Fibroblast of lung (primary cell): ENCODE results near the gene TCFL5. TPM values are rescaled to one million over a fixed set of nuclear protein-coding genes. Genes with fewer than 3 reads are reported as not detected.

Experiments
- DNase-seq, 2 donors: peaks; one replicate each; pipeline versions ENCODE4 v3.0.0 to v3.0.0-alpha.2; 2010; ENCODE audit warnings: low read depth in 2 of 2
- H2AFZ ChIP-seq: 2 replicates; pipeline ENCODE4 v1.5.1; 2012; ENCODE audit warnings: low read length, control low read depth, inconsistent platforms
- H3K27ac ChIP-seq: 2 replicates; pipeline ENCODE4 v1.5.1; 2011; ENCODE audit warnings: low read length, control low read depth; ENCODE audit not compliant: insufficient read depth
- H3K27me3 ChIP-seq: 2 replicates; pipeline ENCODE4 v1.5.1; 2011; ENCODE audit warnings: mild to moderate bottlenecking, low read length; ENCODE audit not compliant: control insufficient read depth, insufficient read depth
- H3K36me3 ChIP-seq: 2 replicates; pipeline ENCODE4 v1.5.1; 2011; ENCODE audit warnings: low read length; ENCODE audit not compliant: control insufficient read depth, insufficient read depth
- H3K4me1 ChIP-seq: 2 replicates; pipeline ENCODE4 v1.5.1; 2011; ENCODE audit warnings: low read length; ENCODE audit not compliant: control insufficient read depth, insufficient read depth; ENCODE audit errors: extremely low read depth
- H3K4me2 ChIP-seq: 2 replicates; pipeline ENCODE4 v1.5.1; 2011; ENCODE audit warnings: low read length, control low read depth; ENCODE audit not compliant: insufficient read depth; ENCODE audit errors: extremely low read depth
- H3K4me3 ChIP-seq, 4 experiments: fragments of 200-600 bp in 1 of 4; sonication (generic) in 1 of 4; replicated peaks in 1 of 4; 2 replicates each; pipeline ENCODE4 v1.5.1; 2011 to 2016; ENCODE audit warnings: low read length in 4 of 4, low read depth in 3 of 4, mild to moderate bottlenecking in 3 of 4, control low read depth in 2 of 4, inconsistent platforms in 1 of 4, mixed read lengths in 1 of 4; ENCODE audit not compliant: insufficient read depth in 1 of 4; ENCODE audit errors: control extremely low read depth in 1 of 4
- H3K79me2 ChIP-seq: 2 replicates; pipeline ENCODE4 v1.5.1; 2012; ENCODE audit warnings: mild to moderate bottlenecking, low read length, inconsistent platforms; ENCODE audit not compliant: control insufficient read depth, insufficient read depth
- H3K9ac ChIP-seq: 2 replicates; pipeline ENCODE4 v1.5.1; 2011; ENCODE audit warnings: mild to moderate bottlenecking, low read length, control low read depth; ENCODE audit not compliant: insufficient read depth
- H3K9me3 ChIP-seq: 2 replicates; pipeline ENCODE4 v1.5.1; 2012; ENCODE audit warnings: low read depth, low read length; ENCODE audit not compliant: control insufficient read depth, insufficient read depth
- H4K20me1 ChIP-seq: 2 replicates; pipeline ENCODE4 v1.5.1; 2011; ENCODE audit warnings: low read length; ENCODE audit not compliant: control insufficient read depth, insufficient read depth; ENCODE audit errors: extremely low read depth
- CTCF ChIP-seq, 2 donors: IDR thresholded peaks in 1 of 2; conservative IDR thresholded peaks in 1 of 2; 1 replicate in 1 of 2; 2 replicates in 1 of 2; pipeline ENCODE4 v1.5.1; 2011 to 2012; ENCODE audit warnings: low read length in 2 of 2, control low read depth in 1 of 2, inconsistent platforms in 1 of 2, low read depth in 1 of 2, mild to moderate bottlenecking in 1 of 2
- EZH2 ChIP-seq: IDR thresholded peaks from 2 replicates; pipeline ENCODE4 v1.5.1; 2012; ENCODE audit warnings: low read length, control low read depth, mild to moderate bottlenecking; ENCODE audit errors: missing control alignments
- polyA plus RNA-seq, 2 donors: library from polyadenylated mRNA; depleted of rRNA in 1 of 2; stranded (reverse) in 1 of 2; unstranded in 1 of 2; fragments of >200 nt; gene quantifications; 2 replicates each; pipeline ENCODE4 v1.2.1, GENCODE V29; 2011 to 2012; ENCODE audit warnings: missing spikeins in 1 of 2
- total RNA-seq: library from RNA; depleted of rRNA; stranded (reverse); fragments of >200 nt; gene quantifications from 2 replicates; pipeline ENCODE4 v1.2.1, GENCODE V29; 2014

The TCFL5 gene
- total and polyA plus RNA-seq, 2 donors (not counting 1 experiment from before 2014, with no cell fraction given), result 9.8 to 13.7 TPM

GRCh38 chr20:62796699-62797491 lies 64.7 kb downstream of the TCFL5 start:
- no peak for DNase-seq
- H3K4me2 ChIP-seq, result peak overlapping the region; percentile 97
- peak overlapping the region; percentile 48 to 68 (median 54) for H3K4me3 ChIP-seq
- H3K9me3 ChIP-seq, result no peaks in the 10 kb centered on the region
- no peak for TF ChIP-seq EZH2
- no peak overlapping the region for H2AFZ ChIP-seq
- H3K27me3 ChIP-seq, result no peaks in the 10 kb centered on the region
- peaks cover 9% of the 10 kb centered on the region for H3K79me2 ChIP-seq
- H3K4me1 ChIP-seq, result peaks cover 16% of the 10 kb centered on the region
- H3K36me3 ChIP-seq, result peaks cover 23% of the 10 kb centered on the region
- H4K20me1 ChIP-seq, result no peaks in the 10 kb centered on the region
- H3K9ac ChIP-seq, result peak overlapping the region; percentile 74
- no peak overlapping the region for H3K27ac ChIP-seq

GRCh38 chr20:62795023-62795761 lies 66.4 kb downstream of the TCFL5 start:
- H3K4me3 ChIP-seq, result peak overlapping the region; percentile 60 to 69 (median 66)
- H3K27me3 ChIP-seq, result no peaks in the 10 kb centered on the region
- peak overlapping the region; percentile 80 for H3K27ac ChIP-seq
- peak; percentile 44 to 48 for DNase-seq
- H4K20me1 ChIP-seq, result no peaks in the 10 kb centered on the region
- H2AFZ ChIP-seq, result peak overlapping the region; percentile 82
- H3K4me1 ChIP-seq, result peaks cover 21% of the 10 kb centered on the region
- peak overlapping the region; percentile 89 for H3K4me2 ChIP-seq
- TF ChIP-seq CTCF (conservative IDR thresholded peaks at IDR 0.05 in 1 of 2, IDR thresholded peaks at IDR 0.05 in 1 of 2; ENCODE audit: low read depth in 1 of 2, low read length in 2 of 2), result no peak
- TF ChIP-seq EZH2, result no peak
- peaks cover 9% of the 10 kb centered on the region for H3K79me2 ChIP-seq
- H3K36me3 ChIP-seq, result peaks cover 15% of the 10 kb centered on the region
- H3K9me3 ChIP-seq, result no peaks in the 10 kb centered on the region
- peak overlapping the region; percentile 71 for H3K9ac ChIP-seq

- no peaks in the 10 kb centered on the region for H3K27me3 ChIP-seq
Measured at GRCh38 chr20:62794007-62794724, 67.5 kb downstream of the TCFL5 start.

More at GRCh38 chr20:62794007-62794724, 67.5 kb downstream of the TCFL5 start:
- peak overlapping the region; percentile 69 for H3K9ac ChIP-seq
- H3K27ac ChIP-seq, result peak overlapping the region; percentile 80
- peak overlapping the region; percentile 89 for H2AFZ ChIP-seq
- TF ChIP-seq EZH2, result no peak
- no peak for TF ChIP-seq CTCF (conservative IDR thresholded peaks at IDR 0.05 in 1 of 2, IDR thresholded peaks at IDR 0.05 in 1 of 2; ENCODE audit: low read depth in 1 of 2, low read length in 2 of 2)
- H3K4me1 ChIP-seq, result peaks cover 21% of the 10 kb centered on the region
- DNase-seq, result peak; percentile 93 to 95
- peaks cover 9% of the 10 kb centered on the region for H3K79me2 ChIP-seq
- peak overlapping the region; percentile 91 for H3K4me2 ChIP-seq
- no peaks in the 10 kb centered on the region for H4K20me1 ChIP-seq
- peak overlapping the region; percentile 60 to 69 (median 66) for H3K4me3 ChIP-seq
- H3K36me3 ChIP-seq, result peaks cover 7% of the 10 kb centered on the region
- no peaks in the 10 kb centered on the region for H3K9me3 ChIP-seq
